ENCODE measurements around the gene GRIN3A.
A peak's percentile ranks its signal among the peaks of the same experiment; 100 is the strongest.
"Not testable (repeated sequence)": the region's sequence is repeated elsewhere in the genome, so short reads cannot be mapped to it uniquely, and the experiment has no call there.

GRIN3A gene

DNA sequence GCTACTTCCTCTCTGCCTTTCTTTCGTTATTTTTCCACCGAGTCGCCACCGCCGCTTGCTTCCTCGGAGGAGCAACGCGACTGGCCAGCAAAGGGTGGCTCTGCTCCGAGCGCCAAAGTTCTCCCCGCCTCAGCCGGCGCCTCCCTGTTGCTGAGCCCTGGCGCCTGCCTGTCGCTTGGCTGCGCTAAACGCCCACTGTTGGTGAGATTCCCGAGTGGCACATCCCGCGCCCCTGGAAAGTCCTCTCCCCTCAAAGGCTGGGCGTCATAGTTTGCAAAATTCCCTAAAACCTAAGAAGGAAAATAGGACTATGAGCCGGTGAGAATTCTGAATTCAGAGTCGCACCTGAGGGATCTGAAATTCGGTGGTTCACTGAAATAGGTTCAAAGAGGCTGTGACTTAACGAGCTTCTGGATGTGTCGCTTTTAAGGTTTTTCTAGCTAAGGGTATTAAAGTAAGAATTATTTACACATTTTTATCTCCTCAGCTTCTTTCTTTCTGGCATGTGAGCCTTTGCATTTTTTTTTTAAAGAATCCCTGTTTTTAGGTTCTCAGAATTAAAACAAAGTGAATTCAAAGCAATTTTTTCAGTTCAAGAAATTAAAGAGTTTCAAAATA, at the start of gene GRIN3A:
Gene GRIN3A (minus strand): TSS at position 82 of the 618 bp plus-strand sequence. CDS start 668 bp downstream, outside the sequence.
- no peak for DNase-seq (ENCODE audit: low read depth in 2 of 2)

DNA sequence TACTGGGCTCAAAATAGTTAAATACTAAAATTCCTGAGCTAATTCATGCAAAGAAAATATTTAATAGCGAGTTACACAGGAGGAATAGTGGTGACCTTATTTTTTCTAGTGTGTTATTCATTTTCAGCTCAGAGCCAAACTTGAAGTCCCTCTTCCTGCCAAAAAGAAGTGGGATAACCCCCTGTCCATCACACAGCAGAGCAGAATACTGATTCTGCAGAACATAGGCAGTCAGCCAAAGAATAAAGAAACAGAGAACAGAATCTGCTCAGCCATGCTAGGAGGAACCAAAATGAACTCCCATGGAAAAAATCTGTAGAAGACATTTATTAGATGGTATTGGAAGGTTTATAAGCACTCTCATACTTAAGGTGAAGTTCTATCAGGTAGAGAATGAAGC, 49.4 kb upstream of the GRIN3A start:
- no peak for DNase-seq (ENCODE audit: low read depth in 2 of 2)

DNA sequence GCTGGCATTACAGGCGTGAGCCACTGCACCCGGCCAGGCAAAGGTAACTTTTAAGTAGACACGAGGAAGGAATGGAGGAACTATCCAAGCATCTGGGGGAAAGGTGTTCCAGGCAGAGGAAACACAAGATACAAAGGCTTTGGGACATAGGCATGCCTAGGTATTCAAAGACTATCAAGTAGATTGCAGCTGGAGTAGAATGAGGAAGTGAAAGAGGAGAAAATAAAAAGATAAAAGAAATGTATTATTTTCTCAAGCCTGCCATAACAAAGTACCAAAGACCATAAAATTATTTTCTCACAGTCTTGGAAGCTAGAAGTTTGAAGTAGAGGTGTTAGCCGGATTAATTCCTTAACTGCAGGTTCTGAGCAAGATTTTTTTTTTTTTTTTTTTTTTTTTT, 39.9 kb upstream of the GRIN3A start:
- no peak for DNase-seq (ENCODE audit: low read depth in 2 of 2)

DNA sequence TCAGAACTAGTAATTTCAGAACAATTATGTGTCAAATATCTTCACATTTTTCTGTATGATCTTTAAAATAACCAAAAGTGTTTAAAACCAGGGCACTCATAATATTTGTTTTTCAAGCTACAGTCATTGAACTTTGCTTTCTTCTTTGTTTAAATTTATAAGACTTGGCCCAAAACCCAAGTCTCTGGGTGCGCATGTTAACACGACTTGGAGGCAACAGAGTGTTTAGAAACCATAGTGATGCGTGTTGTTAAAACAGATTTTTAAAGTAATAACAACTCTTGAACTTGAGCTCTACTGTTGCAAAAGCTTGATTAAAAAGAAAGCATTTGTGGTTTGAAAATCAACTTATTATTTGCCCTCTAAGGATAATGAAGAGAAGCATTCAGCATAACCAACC, 26.0 kb upstream of the GRIN3A start:
- DNase-seq (ENCODE audit: low read depth in 2 of 2): no peak

DNA sequence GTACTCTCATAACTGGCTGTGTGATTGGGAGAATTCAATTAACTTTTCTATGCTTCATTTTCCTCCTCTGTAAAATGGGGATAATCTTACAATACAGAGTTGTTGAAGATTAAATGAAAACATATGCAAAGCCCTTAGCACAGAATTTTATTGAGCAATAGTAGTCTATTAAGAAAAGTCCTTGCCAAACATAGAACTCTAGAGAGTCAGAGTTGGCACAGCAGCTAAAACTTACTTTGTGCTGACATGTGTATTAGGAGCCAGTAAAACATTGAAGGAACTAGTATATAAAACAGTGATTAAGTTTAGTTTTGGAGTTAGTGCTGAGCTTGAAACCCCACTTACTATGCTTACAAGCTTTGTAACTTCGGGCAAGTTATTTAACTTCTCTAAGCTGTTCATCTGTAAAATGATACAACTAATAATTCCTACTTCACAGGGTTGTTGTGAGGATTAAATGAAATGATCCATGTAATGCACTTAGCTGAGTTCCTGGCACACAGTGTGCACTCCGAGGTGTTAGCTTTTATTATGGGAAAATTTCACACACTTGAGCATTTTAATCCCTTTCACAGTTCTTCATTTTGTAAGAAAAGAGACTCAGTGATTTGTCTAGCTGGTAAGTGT, 20.0 kb upstream of the GRIN3A start:
- no peak for DNase-seq (ENCODE audit: low read depth in 2 of 2)

DNA sequence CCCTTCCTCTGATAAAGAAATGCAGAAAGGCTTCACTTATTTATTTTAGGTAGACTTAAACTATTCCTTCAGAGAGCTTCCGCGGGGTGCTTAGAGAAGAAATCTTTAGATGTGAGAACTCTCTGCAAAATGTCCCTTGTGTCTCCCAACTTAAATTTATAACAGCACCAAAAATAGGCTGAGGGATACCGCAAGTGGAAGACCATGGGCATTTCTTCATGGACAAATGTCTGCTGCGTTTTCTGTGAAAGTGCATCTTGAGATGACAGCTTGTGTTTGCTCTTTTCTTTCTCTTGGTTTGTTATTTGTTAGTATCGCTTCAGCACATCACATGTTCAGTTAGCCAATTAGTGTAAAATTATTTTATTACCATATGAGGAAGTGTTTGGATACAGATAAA, 15.3 kb upstream of the GRIN3A start:
- no peak for DNase-seq (ENCODE audit: low read depth in 2 of 2)

DNA sequence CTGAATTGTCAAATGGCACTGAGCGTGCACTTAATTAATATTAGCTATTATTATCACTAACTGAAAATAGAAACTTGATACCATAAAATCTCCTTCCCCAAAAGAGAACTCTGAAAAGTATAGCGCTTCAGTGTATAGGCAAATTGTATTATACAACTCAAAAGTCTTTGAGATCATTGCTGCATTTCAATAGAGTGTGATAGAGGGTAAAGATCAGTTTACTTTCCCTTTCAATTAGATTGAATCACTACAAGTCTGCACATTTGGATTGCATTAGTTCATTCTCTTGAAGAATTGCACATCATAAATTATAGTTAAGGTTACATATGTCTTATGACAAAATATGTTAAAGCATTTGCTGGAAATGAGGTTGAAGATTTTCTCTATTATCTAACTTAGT, 13.4 kb upstream of the GRIN3A start:
- DNase-seq (ENCODE audit: low read depth in 2 of 2): no peak

DNA sequence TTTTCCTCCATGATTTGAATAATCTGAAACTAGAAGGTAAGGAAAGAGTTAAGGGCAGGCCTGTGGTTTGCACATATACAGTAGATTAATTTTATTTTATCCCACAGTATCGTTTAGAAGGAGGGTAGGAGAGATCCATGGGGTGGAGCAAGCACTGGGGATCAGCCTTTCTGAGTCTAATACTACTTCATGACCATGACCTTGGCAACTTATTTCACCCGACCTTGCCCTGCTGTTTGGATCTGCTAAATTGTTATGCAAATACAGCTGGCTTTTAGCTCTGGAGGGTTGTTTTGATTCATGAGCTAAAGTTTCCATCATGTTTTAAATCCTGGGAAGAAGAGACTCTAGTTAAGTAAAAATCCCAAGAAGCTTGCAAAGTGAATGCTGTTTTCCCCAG, 864 bp upstream of the GRIN3A start:
- no peak for DNase-seq (ENCODE audit: low read depth in 2 of 2)

DNA sequence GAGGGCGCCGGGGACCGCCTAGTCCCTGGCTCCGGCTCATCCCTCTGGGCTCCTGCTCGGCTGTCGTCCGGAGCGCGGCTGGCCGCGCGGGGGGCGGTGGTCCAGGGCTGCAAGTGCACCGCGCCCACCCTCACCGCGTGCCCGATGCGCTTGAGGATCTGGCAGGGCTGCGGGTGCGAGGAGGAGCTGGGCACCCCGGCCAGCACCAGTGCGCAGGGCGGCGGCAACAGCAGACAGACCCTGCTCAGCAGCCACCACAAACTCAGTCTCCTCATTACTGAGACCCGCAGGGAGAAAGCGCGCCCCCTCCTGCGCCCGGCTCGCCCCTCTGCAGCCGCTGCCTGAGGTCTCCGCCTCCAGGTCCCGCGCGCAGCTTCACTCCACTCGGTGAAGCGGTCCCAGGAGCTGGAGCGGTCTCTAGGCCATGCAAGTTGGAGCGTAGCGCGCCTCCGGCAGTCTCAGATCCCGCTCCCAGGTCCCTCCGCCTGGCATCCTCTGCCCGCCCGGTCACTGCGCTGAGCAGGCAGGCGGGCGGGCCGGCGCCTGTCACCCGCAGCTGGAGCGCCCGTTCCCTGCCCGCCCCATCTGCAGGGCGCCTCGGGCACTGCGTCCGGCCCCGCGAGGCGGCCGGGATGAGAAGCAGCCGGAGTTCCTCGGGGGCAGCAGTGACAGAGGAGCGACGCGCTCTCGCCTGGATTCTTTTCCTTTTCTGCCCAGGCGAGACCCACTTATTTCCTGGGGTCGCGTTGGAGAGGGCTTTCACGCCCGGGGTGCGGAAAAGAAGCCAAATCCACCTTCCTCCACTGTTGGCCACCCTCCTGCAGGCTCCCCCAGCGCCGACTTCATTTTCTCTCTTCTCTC, 512 bp downstream of the GRIN3A start:
- DNase-seq (ENCODE audit: low read depth in 2 of 2): no peak

DNA sequence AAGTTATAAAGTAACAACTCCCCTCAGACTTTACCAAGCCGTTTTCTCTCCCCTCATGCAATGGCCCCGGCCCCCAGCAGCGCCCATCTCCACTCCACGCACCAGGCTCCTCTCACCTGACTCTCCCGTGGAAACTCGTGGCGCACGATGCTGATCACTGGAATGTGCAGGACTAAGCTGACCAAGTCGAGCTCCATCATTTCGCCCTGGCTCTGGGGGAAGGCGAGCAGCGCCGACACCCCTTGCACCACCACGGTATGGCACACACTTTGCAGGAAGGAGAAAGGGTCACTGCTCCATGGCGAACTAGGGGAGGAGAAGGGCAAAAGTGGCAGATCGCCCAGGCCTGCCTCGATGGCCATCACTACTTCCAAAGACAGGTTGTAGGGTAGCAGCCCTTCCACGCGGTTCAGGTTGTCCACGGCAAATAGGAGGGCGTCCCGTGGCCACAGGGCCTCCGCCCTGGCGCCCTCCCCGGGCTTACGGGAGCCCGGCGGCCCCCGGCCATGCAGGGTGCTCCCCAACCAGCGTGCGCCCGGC, 1.2 kb downstream of the GRIN3A start:
- no peak for DNase-seq (ENCODE audit: low read depth in 2 of 2)

DNA sequence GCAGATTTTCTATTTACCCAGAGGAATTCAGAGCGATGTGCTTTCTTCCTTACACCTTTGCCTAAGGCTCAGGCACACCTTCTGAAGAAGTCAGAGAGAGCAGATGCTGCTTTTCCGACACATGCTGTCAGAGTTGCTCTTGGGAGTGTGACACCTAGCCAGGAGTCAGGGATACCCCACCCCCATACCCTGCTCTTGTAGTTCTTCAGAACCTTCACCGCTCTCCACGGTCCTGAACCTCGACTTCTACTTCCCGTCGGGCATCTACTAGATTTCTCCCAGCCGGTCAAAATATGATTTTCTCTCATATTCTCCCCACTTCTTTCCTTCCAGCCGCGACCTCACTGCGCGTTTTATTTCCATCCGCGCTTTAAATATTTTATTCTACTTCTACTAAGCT, 1.7 kb downstream of the GRIN3A start:
- peak in 1 of 2 experiments; percentile 6 for DNase-seq (ENCODE audit: low read depth in 2 of 2)

DNA sequence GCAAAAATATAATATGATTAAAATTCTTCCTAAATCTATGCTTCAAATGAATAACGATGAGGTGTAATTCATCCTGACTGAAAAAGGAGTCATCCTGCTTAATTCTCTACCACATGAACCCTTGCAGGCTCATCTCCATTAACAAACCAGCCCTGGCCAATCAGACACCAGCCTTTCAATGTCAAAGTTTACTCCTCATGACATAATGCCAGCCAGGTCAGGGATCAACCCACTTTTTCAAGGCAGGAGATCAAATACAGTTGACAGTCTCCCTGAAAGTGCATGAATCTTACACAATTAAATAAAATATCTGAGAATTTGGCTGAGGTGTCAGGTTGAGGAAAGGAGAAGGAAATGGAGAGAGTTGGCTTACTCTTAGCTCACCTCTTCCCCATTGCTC, 7.0 kb downstream of the GRIN3A start:
- no peak for DNase-seq (ENCODE audit: low read depth in 2 of 2)

DNA sequence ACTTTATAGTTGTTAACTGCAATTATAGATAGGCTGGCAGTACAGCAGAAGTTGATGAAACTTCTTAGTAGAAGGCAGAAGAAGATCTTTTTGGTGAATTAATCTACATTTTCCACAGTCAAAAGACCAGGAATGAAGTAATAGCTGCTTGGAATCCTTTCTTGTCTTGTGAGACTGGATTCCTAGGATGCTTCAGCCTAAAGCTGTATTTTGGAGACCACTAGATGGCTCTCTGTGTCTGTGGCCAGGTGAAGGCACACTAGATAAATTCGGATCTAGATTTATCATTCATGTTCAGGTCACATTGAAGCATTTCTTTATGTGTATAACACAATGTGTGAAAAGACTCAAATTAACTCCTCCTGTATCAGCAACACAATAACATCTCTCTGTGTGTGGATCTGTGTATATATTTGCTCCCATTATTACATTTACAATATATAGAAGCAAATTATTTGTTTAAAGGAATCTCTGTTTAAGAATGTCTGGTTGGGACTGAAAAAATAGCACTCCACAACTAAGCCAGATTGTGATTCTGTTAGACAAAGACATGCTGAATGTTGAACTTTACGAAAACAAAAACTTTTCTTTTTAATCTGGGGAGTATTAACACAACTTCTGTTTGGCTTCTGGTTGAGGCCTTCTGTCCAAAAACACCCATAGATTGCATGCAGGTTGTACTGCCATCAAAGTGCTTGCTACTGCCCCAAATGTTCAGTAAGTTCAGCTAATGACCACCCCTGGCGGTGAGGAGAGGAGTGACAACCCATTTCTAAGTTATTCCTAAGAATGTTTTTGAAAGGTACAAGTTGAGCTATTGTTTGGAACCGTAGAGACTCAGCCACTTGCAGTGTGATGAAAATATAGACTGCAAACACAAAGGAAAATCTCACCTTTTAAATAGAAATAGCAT, 10.6 kb downstream of the GRIN3A start:
- no peak for DNase-seq (ENCODE audit: low read depth in 2 of 2)

DNA sequence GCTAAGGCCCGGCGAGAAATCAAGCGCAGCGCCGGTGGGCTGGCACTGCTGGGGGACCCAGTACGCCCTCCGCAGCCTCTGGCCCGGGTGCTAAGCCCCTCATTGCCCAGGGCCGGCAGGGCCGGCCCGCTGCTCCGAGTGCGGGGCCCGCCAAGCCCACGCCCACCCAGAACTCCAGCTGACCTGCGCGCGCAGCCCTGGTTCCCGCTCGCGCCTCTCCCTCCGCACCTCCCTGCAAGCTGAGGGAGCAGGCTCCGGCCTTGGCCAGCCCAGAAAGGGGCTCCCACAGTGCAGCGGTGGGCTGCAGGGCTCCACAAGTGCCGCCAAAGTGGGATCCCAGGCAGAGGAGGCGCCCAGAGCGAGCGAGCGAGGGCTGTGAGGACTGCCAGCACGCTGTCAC, 14.2 kb downstream of the GRIN3A start:
- DNase-seq (ENCODE audit: low read depth in 2 of 2): not testable (repeated sequence)

DNA sequence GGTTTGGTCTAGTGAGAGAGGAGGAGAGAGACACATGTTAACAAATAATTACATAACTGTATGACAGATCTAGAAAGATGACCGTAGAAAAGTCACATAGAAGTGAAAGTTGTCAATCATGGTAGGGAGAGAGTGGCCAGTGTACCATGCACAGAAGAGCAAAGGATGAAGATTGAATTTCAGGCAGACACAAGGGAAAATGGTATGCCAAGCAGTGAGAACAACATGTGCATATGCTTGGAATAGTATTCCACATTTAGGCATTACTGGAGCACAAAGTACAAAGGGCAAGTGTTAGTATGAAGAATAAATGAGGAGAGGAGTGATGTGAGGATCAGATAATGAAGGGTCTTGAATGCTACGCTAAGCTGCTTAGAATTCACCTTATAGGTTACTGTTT, 20.3 kb downstream of the GRIN3A start:
- no peak for DNase-seq (ENCODE audit: low read depth in 2 of 2)

DNA sequence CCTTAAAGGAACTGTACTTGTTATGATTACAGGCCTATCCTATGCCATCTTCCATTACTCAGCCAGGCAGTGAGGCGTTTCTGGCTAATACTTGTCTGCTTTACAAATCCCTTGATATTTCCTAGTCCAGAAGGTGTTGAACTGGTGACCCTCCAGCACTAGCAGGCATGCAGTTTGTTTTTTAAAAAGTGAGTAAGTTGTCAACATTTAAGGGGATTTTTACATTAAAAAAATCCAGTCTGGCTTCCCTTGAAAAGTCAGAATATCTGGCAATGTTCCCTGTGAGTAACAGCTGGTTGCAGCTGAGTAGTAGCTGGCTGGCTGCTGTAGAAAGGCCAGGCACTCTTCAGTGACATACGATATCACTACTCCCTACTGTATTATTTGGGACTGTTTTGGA, 21.8 kb downstream of the GRIN3A start:
- DNase-seq (ENCODE audit: low read depth in 2 of 2): no peak

DNA sequence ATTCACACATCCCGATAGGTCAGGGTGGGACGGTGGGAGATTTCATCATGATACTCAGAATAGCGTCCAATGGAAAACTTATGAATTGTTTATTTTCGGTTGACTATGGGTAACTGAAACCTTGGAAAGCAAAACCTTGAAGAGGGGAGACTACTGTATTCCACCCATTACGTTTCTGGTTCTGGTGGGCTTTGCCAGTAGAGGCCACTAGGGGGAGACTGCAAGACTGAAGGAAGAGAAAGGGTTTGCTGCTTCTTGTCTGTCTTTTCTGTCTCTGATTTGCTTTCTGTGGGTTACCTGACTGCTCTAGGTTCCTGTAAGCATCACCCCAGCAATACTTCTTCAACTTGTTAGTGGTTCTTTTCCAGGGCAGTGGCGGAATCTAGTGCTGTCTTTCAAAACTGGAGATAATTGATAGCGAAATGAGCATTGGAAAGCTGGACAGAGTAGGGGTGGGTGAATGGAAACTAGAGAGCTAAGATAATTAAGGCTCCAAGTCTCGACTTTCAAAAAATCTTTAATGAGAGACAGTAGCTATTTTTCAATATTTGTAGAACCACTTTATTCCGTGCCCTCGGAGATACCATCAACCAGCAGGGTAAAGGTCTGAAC, 27.0 kb downstream of the GRIN3A start:
- DNase-seq (ENCODE audit: low read depth in 2 of 2): no peak

DNA sequence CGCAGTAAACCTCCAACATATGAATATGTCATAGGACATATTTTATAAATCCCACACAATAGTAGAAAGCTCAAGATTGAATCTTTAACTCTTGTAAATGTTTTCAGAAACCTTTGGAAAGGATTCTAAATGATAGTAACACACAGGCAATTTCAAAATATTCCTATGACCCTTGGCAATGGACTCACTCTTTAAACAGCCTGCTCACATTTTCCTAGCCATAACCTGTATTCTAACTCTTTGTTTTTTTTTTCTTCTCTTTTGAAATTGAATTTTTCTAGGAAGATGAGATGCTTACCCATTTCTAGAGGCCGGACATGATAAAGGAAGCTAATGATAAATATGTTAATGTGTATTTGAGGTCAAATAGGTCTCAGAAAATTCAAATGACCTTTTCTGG, 29.6 kb downstream of the GRIN3A start:
- no peak for DNase-seq (ENCODE audit: low read depth in 2 of 2)

DNA sequence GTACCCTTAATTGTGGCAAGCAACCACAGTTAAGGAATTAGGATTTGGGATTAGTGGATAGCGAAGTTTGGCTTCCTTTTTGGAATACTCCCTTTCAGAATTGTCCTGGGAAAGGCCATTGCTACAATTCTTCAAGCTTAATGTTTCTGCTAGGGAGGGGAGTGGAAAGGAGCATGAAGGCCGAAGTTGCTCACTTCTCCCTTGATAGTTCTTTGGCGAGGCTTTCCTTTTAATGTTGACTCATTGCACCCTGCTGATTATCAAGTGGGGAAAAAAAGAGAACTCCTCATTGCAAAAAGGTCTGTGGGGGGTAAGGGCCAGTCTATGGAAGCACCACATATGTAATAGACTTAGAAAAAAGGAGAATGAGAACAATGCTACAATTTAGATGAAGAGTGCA, 30.7 kb downstream of the GRIN3A start:
- DNase-seq (ENCODE audit: low read depth in 2 of 2): no peak

DNA sequence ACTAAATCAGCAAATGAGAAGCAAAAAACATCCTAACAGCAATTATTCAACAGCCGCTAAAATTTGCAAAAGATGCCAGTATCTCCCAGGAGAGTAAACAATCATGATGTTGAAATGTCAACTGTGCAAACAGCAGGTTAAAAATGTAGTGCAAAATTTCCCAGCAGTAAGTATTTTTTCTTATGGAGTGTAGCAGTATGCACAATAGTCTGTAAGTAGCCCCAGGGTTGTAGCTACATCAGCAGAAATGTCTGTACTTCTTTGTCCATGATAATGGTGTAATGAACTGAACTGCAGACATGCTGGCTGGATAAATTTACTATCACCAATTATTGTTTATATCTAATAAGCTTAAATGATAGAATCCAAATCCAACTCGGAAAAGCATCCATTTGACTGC, 31.4 kb downstream of the GRIN3A start:
- DNase-seq (ENCODE audit: low read depth in 2 of 2): no peak

DNA sequence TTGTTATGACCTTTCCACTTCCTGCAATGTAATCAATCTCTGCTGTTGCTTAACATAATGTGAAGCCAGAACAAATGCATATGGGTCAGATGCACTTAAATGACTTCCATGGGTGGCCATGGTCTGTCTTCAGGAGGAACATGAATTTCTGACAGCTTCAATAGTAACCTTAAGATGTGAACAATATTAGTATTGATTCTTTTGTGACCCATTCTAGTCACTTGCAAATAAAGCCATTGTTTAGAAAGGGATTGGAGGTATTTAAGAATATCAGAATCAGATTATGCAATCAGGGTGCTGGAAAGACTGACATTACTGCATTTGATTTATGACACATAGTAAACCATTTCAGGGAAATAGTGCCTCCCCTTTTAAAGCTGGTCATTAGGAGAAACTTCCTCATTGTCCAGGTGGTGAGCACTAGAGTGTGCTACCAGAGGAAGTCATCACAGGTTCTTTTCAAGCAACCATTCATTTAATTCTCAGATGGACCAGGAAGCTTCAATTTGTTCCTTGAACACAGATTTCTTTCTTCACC, 32.1 kb downstream of the GRIN3A start:
- no peak for DNase-seq (ENCODE audit: low read depth in 2 of 2)

Measured in fibroblast of skin of left quadriceps (primary cell).